Measurements from ENCODE around the gene KLHL24.
"Not testable (repeated sequence)": the region's sequence is repeated elsewhere in the genome, so short reads cannot be mapped to it uniquely, and the experiment has no call there.

KLHL24 gene

GRCh38 chr3:183703892-183704291 is 68.5 kb downstream of the KLHL24 start:
- not testable (repeated sequence) for H3K9me3 ChIP-seq (ENCODE audit: control insufficient read depth, low read length); H3K9ac ChIP-seq (ENCODE audit: low read length); H3K14ac ChIP-seq (ENCODE audit: low read length in 2 of 2); H2AFZ ChIP-seq (ENCODE audit: low read depth, low read length); H2AK5ac ChIP-seq (ENCODE audit: low read length, severe bottlenecking); H3K4me3 ChIP-seq (ENCODE audit: insufficient read depth in 1 of 2, low read depth in 1 of 2, low read length in 2 of 2); H2BK12ac ChIP-seq (ENCODE audit: low read length in 2 of 2); H3K79me1 ChIP-seq (replicated peaks; ENCODE audit: low read length, poor library complexity, severe bottlenecking); H2BK15ac ChIP-seq (ENCODE audit: low read depth, poor library complexity, severe bottlenecking); H2BK5ac ChIP-seq (ENCODE audit: low read depth, low read length, poor library complexity, severe bottlenecking); H3K4me2 ChIP-seq (ENCODE audit: low read length, poor library complexity, severe bottlenecking); H3K27ac ChIP-seq (ENCODE audit: low read length, poor library complexity, severe bottlenecking); H3K18ac ChIP-seq (ENCODE audit: low read depth in 1 of 2, low read length in 2 of 2); H3K4me1 ChIP-seq (ENCODE audit: control insufficient read depth, insufficient read depth, low read depth, low read length); DNase-seq; H3K27me3 ChIP-seq (ENCODE audit: control insufficient read depth in 1 of 2, insufficient read depth in 1 of 2, low read length in 2 of 2); H3K4ac ChIP-seq (ENCODE audit: low read depth in 1 of 2, low read length in 2 of 2); H4K91ac ChIP-seq (ENCODE audit: low read length); H2BK120ac ChIP-seq (ENCODE audit: low read depth, low read length); H3K23ac ChIP-seq (ENCODE audit: low read length in 2 of 2); H4K8ac ChIP-seq (ENCODE audit: low read length)
- H3K36me3 ChIP-seq (ENCODE audit: control insufficient read depth in 1 of 2, insufficient read depth in 2 of 2, low read depth in 1 of 2, low read length in 2 of 2): peaks cover 0 to 11% of the 10 kb centered on the region in 2 experiments
- over 99% methylated on average over 5 of the region's 6 CpGs for whole genome bisulfite sequencing

- Histone ChIP-seq H3K14ac (ENCODE audit: low read length in 2 of 2) (no peak overlapping the region), H3K4ac (ENCODE audit: low read depth in 1 of 2, low read length in 2 of 2) (no peak overlapping the region), H3K9ac (ENCODE audit: low read length) (no peak overlapping the region), H4K8ac (ENCODE audit: low read length) (no peak overlapping the region), H3K36me3 (ENCODE audit: control insufficient read depth in 1 of 2, insufficient read depth in 2 of 2, low read depth in 1 of 2, low read length in 2 of 2) (peaks cover 0 to 3% of the 10 kb centered on the region in 2 experiments), H3K27ac (ENCODE audit: low read length, poor library complexity, severe bottlenecking) (no peak overlapping the region), H3K9me3 (ENCODE audit: control insufficient read depth, low read length) (no peaks in the 10 kb centered on the region), H3K79me1 (replicated peaks; ENCODE audit: low read length, poor library complexity, severe bottlenecking) (peaks cover 5% of the 10 kb centered on the region), H2BK120ac (ENCODE audit: low read depth, low read length) (no peak overlapping the region), H4K91ac (ENCODE audit: low read length) (no peak overlapping the region), H3K4me2 (ENCODE audit: low read length, poor library complexity, severe bottlenecking) (no peak overlapping the region), H3K18ac (ENCODE audit: low read depth in 1 of 2, low read length in 2 of 2) (no peak overlapping the region), H2AK5ac (ENCODE audit: low read length, severe bottlenecking) (no peak overlapping the region), H2BK15ac (ENCODE audit: low read depth, poor library complexity, severe bottlenecking) (no peak overlapping the region), H2BK12ac (ENCODE audit: low read length in 2 of 2) (no peak overlapping the region), H3K4me3 (ENCODE audit: insufficient read depth in 1 of 2, low read depth in 1 of 2, low read length in 2 of 2) (no peak overlapping the region), H3K23ac (ENCODE audit: low read length in 2 of 2) (no peak overlapping the region), H2BK5ac (ENCODE audit: low read depth, low read length, poor library complexity, severe bottlenecking) (no peak overlapping the region), H3K27me3 (ENCODE audit: control insufficient read depth in 1 of 2, insufficient read depth in 1 of 2, low read length in 2 of 2) (no peaks in the 10 kb centered on the region), H2AFZ (ENCODE audit: low read depth, low read length) (no peak overlapping the region), H3K4me1 (ENCODE audit: control insufficient read depth, insufficient read depth, low read depth, low read length) (no peaks in the 10 kb centered on the region)
- DNase-seq: no peak
Observed at GRCh38 chr3:183710231-183710630, 74.8 kb downstream of the KLHL24 start.

GRCh38 chr3:183711516-183711915 is 76.1 kb downstream of the KLHL24 start:
- Histone ChIP-seq H2BK15ac (ENCODE audit: low read depth, poor library complexity, severe bottlenecking) (no peak overlapping the region), H2AK5ac (ENCODE audit: low read length, severe bottlenecking) (no peak overlapping the region), H2AFZ (ENCODE audit: low read depth, low read length) (no peak overlapping the region), H2BK12ac (ENCODE audit: low read length in 2 of 2) (no peak overlapping the region), H3K4ac (ENCODE audit: low read depth in 1 of 2, low read length in 2 of 2) (no peak overlapping the region), H2BK120ac (ENCODE audit: low read depth, low read length) (no peak overlapping the region), H4K91ac (ENCODE audit: low read length) (no peak overlapping the region), H3K27me3 (ENCODE audit: control insufficient read depth in 1 of 2, insufficient read depth in 1 of 2, low read length in 2 of 2) (no peaks in the 10 kb centered on the region), H3K14ac (ENCODE audit: low read length in 2 of 2) (no peak overlapping the region), H3K9me3 (ENCODE audit: control insufficient read depth, low read length) (no peaks in the 10 kb centered on the region), H3K18ac (ENCODE audit: low read depth in 1 of 2, low read length in 2 of 2) (no peak overlapping the region), H4K8ac (ENCODE audit: low read length) (no peak overlapping the region), H3K4me3 (ENCODE audit: insufficient read depth in 1 of 2, low read depth in 1 of 2, low read length in 2 of 2) (no peak overlapping the region), H3K79me1 (replicated peaks; ENCODE audit: low read length, poor library complexity, severe bottlenecking) (peaks cover 6% of the 10 kb centered on the region), H3K4me2 (ENCODE audit: low read length, poor library complexity, severe bottlenecking) (no peak overlapping the region), H3K36me3 (ENCODE audit: control insufficient read depth in 1 of 2, insufficient read depth in 2 of 2, low read depth in 1 of 2, low read length in 2 of 2) (peaks cover 0 to 12% of the 10 kb centered on the region in 2 experiments), H3K23ac (ENCODE audit: low read length in 2 of 2) (no peak overlapping the region), H3K27ac (ENCODE audit: low read length, poor library complexity, severe bottlenecking) (no peak overlapping the region), H3K9ac (ENCODE audit: low read length) (no peak overlapping the region), H3K4me1 (ENCODE audit: control insufficient read depth, insufficient read depth, low read depth, low read length) (no peaks in the 10 kb centered on the region), H2BK5ac (ENCODE audit: low read depth, low read length, poor library complexity, severe bottlenecking) (no peak overlapping the region)
- DNase-seq: no peak
- 97% methylated on average over 3 of the region's 3 CpGs for WGBS

GRCh38 chr3:183714622-183715021 is 79.2 kb downstream of the KLHL24 start:
- Histone ChIP-seq H3K36me3 (ENCODE audit: control insufficient read depth in 1 of 2, insufficient read depth in 2 of 2, low read depth in 1 of 2, low read length in 2 of 2) (peaks cover 6 to 43% of the 10 kb centered on the region in 2 experiments), H3K4me1 (ENCODE audit: control insufficient read depth, insufficient read depth, low read depth, low read length) (peaks cover 1% of the 10 kb centered on the region), H3K14ac (ENCODE audit: low read length in 2 of 2) (no peak overlapping the region), H3K4me3 (ENCODE audit: insufficient read depth in 1 of 2, low read depth in 1 of 2, low read length in 2 of 2) (no peak overlapping the region), H2AFZ (ENCODE audit: low read depth, low read length) (no peak overlapping the region), H2BK12ac (ENCODE audit: low read length in 2 of 2) (no peak overlapping the region), H3K79me1 (replicated peaks; ENCODE audit: low read length, poor library complexity, severe bottlenecking) (peaks cover 12% of the 10 kb centered on the region), H2BK15ac (ENCODE audit: low read depth, poor library complexity, severe bottlenecking) (no peak overlapping the region), H3K9ac (ENCODE audit: low read length) (no peak overlapping the region), H2BK5ac (ENCODE audit: low read depth, low read length, poor library complexity, severe bottlenecking) (no peak overlapping the region), H3K4me2 (ENCODE audit: low read length, poor library complexity, severe bottlenecking) (no peak overlapping the region), H3K9me3 (ENCODE audit: control insufficient read depth, low read length) (no peaks in the 10 kb centered on the region), H2AK5ac (ENCODE audit: low read length, severe bottlenecking) (no peak overlapping the region), H3K18ac (ENCODE audit: low read depth in 1 of 2, low read length in 2 of 2) (no peak overlapping the region), H3K23ac (ENCODE audit: low read length in 2 of 2) (no peak overlapping the region), H4K91ac (ENCODE audit: low read length) (no peak overlapping the region), H3K4ac (ENCODE audit: low read depth in 1 of 2, low read length in 2 of 2) (no peak overlapping the region), H3K27me3 (ENCODE audit: control insufficient read depth in 1 of 2, insufficient read depth in 1 of 2, low read length in 2 of 2) (no peaks in the 10 kb centered on the region), H4K8ac (ENCODE audit: low read length) (no peak overlapping the region), H3K27ac (ENCODE audit: low read length, poor library complexity, severe bottlenecking) (no peak overlapping the region), H2BK120ac (ENCODE audit: low read depth, low read length) (no peak overlapping the region)
- DNase-seq: no peak

All from mesenchymal stem cell (in vitro differentiated cells and primary cell).